SK-N-SH treated with all-trans-retinoic acid at 6 μM for 48 hours (cell line): ENCODE results near the gene MALT1.
A peak's percentile ranks its signal among the peaks of the same experiment; 100 is the strongest.

Experiments used
- ATAC-seq: fragments of 200-7000 bp; cut with Tn5 transposase; 3 replicates; pipeline ENCODE4 v1.9.1; 2020; ENCODE audit warnings: mild to moderate bottlenecking, moderate library complexity
- ARNTL ChIP-seq: fragments of 450-650 bp; formaldehyde crosslinking; IDR thresholded peaks from 2 replicates; pipeline ENCODE4 v1.5.0; 2020; ENCODE audit warnings: low read depth, mild to moderate bottlenecking, moderate library complexity, borderline replicate concordance
- CSDC2 ChIP-seq: fragments of 250-450 bp; sonication (Bioruptor Pico); IDR thresholded peaks from 2 replicates; pipeline ENCODE4 v1.5.0; 2020; ENCODE audit warnings: mild to moderate bottlenecking, moderate library complexity
- ESRRG ChIP-seq: fragments of 250-450 bp; sonication (Bioruptor Pico); IDR thresholded peaks from 2 replicates; pipeline ENCODE4 v1.6.1; 2021; ENCODE audit warnings: mild to moderate bottlenecking
- GLIS3 ChIP-seq: fragments of 250-450 bp; sonication (Bioruptor Pico); IDR thresholded peaks from 2 replicates; pipeline ENCODE4 v1.5.0; 2020; ENCODE audit warnings: mild to moderate bottlenecking, moderate library complexity
- ISL1 ChIP-seq: fragments of 250-450 bp; sonication (Bioruptor Pico); IDR thresholded peaks from 2 replicates; pipeline ENCODE4 v2.1.2; 2022; ENCODE audit warnings: mild to moderate bottlenecking, moderate library complexity
- OSR1 ChIP-seq: fragments of 250-450 bp; sonication (Bioruptor Pico); IDR thresholded peaks from 2 replicates; pipeline ENCODE4 v1.8.0; 2022; ENCODE audit warnings: moderate library complexity, mild to moderate bottlenecking, inconsistent platforms
- POU6F1 ChIP-seq: fragments of 250-450 bp; sonication (Bioruptor Pico); IDR thresholded peaks from 2 replicates; pipeline ENCODE4 v1.8.0; 2021; ENCODE audit warnings: low read depth, mild to moderate bottlenecking, moderate library complexity, borderline replicate concordance
- PPARA ChIP-seq: fragments of 250-450 bp; sonication (Bioruptor Pico); IDR thresholded peaks from 2 replicates; pipeline ENCODE4 v1.5.0; 2020; ENCODE audit warnings: mild to moderate bottlenecking, borderline replicate concordance
- RARB ChIP-seq: fragments of 250-450 bp; sonication (Bioruptor Pico); IDR thresholded peaks from 2 replicates; pipeline ENCODE4 v1.8.0; 2021; ENCODE audit warnings: mild to moderate bottlenecking, moderate library complexity
- SNAI2 ChIP-seq: fragments of 250-450 bp; sonication (Bioruptor Pico); IDR thresholded peaks from 2 replicates; pipeline ENCODE4 v1.5.0; 2020; ENCODE audit warnings: mild to moderate bottlenecking, moderate library complexity
- TCF4 ChIP-seq: fragments of 250-450 bp; sonication (Bioruptor Pico); IDR thresholded peaks from 2 replicates; pipeline ENCODE4 v1.8.0; 2021; ENCODE audit warnings: mild to moderate bottlenecking, moderate library complexity, borderline replicate concordance
- TOX ChIP-seq: fragments of 250-450 bp; sonication (Bioruptor Pico); IDR thresholded peaks from 2 replicates; pipeline ENCODE4 v1.8.0; 2021; ENCODE audit warnings: mild to moderate bottlenecking, moderate library complexity, borderline replicate concordance
- ZC3H10 ChIP-seq: fragments of 250-450 bp; sonication (Bioruptor Pico); IDR thresholded peaks from 2 replicates; pipeline ENCODE4 v1.5.1; 2021; ENCODE audit warnings: mild to moderate bottlenecking, moderate library complexity
- ZFP3 ChIP-seq: fragments of 250-450 bp; sonication (Bioruptor Pico); IDR thresholded peaks from 2 replicates; pipeline ENCODE4 v1.5.0; 2020; ENCODE audit warnings: mild to moderate bottlenecking, moderate library complexity
- ZFP30 ChIP-seq: fragments of 450-650 bp; formaldehyde crosslinking; IDR thresholded peaks from 2 replicates; pipeline ENCODE4 v1.5.0; 2022; ENCODE audit warnings: mild to moderate bottlenecking, moderate library complexity
- ZNF70 ChIP-seq: fragments of 450-650 bp; formaldehyde crosslinking; IDR thresholded peaks from 2 replicates; pipeline ENCODE4 v1.5.0; 2020; ENCODE audit warnings: mild to moderate bottlenecking, moderate library complexity
- ZNF8 ChIP-seq: fragments of 450-650 bp; formaldehyde crosslinking; IDR thresholded peaks from 2 replicates; pipeline ENCODE4 v1.5.0; 2020; ENCODE audit warnings: mild to moderate bottlenecking, moderate library complexity
- TF ChIP-seq, protein P1 (sequence below): fragments of 250-450 bp; sonication (Bioruptor Pico); IDR thresholded peaks from 2 replicates; pipeline ENCODE4 v1.5.1; 2020; ENCODE audit warnings: low read depth, mild to moderate bottlenecking, moderate library complexity
- TF ChIP-seq, protein P2 (sequence below): fragments of 250-450 bp; sonication (Bioruptor Pico); IDR thresholded peaks from 2 replicates; pipeline ENCODE4 v1.8.0; 2020; ENCODE audit warnings: mild to moderate bottlenecking, moderate library complexity, borderline replicate concordance
- TF ChIP-seq, protein P3 (sequence below): fragments of 250-450 bp; sonication (Bioruptor Pico); IDR thresholded peaks from 2 replicates; pipeline ENCODE4 v1.5.0; 2020; ENCODE audit warnings: mild to moderate bottlenecking, moderate library complexity

The MALT1 gene

DNA sequence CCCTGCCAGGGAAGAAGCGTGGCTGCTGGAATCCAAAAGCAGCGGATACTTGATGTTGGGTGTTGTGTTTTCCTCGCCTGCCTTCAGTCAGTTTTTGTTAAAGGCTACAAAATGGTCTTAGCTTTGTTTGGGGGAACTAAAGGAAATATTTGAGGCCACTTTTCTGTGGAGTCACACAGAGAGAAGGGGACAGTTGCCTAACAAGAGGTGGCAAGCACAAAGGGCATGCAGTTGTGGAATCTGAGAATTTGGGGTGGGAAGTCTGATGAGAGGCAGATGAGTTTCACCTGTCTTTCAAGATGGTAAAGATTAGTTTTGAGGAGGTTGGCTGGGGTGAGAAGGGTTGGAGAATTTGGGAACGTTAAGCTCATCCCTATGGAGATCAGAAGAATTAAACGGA lies 2.9 kb downstream of the MALT1 start:
- no peak for ATAC-seq
- TF ChIP-seq PPARA (CRISPR knock-in tag) (no peak), TOX (no peak), SNAI2 (no peak), ISL1 (no peak), ZFP3 (no peak), TCF4 (CRISPR knock-in tag) (no peak), OSR1 (CRISPR knock-in tag) (no peak), RARB (no peak), ESRRG (no peak)

DNA sequence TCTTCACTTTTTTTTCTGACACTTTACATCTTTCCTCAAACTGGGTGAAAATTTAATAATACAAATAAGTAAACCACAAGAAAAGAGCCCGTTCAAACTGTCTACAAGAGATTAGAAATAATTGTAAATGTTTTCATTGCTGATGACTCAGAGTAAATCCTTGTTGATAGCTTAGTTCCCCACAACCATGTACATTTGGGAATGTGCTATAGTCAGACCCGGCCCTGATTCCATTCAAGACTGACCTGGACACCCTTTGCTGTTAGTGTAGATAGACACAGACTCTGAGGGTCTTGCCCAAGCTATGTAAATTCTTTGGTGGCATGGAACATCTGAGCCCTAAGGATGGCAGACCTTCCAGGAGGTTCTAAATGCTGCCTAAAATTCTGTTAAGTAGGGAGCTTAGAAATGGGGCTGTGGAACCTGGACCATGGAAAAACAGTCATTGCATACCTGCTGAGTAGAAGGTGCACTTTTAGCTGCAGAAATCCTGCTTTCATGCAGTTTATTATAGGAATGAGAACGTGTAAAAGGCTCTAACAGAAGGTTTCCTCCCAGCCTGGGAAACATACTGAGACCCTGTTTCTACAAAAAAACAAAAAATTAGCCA lies 3.7 kb downstream of the MALT1 start:
- no peak for TF ChIP-seq ZNF8 (CRISPR knock-in tag)
- no peak for TF ChIP-seq RARB
- TF ChIP-seq, protein P1, sequence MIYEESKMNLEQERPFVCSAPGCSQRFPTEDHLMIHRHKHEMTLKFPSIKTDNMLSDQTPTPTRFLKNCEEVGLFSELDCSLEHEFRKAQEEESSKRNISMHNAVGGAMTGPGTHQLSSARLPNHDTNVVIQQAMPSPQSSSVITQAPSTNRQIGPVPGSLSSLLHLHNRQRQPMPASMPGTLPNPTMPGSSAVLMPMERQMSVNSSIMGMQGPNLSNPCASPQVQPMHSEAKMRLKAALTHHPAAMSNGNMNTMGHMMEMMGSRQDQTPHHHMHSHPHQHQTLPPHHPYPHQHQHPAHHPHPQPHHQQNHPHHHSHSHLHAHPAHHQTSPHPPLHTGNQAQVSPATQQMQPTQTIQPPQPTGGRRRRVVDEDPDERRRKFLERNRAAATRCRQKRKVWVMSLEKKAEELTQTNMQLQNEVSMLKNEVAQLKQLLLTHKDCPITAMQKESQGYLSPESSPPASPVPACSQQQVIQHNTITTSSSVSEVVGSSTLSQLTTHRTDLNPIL = no peak
- TF ChIP-seq TOX = no peak
- no peak for TF ChIP-seq SNAI2
- no peak for TF ChIP-seq ZFP30 (CRISPR knock-in tag)
- TF ChIP-seq ARNTL (CRISPR knock-in tag) = no peak
- TF ChIP-seq TCF4 (CRISPR knock-in tag) = no peak
- TF ChIP-seq, all 23 proteins: peak for 0

GRCh38 chr18:58676270-58676669 lies 5.0 kb downstream of the MALT1 start:
- ATAC-seq = no peak
- TF ChIP-seq POU6F1 (CRISPR knock-in tag) (no peak), ZFP3 (no peak), ISL1 (no peak), TCF4 (CRISPR knock-in tag) (no peak), PPARA (CRISPR knock-in tag) (no peak), ZC3H10 (CRISPR knock-in tag) (no peak), ZNF70 (CRISPR knock-in tag) (no peak), OSR1 (CRISPR knock-in tag) (no peak), SNAI2 (no peak)

More for the DNA sequence above, 3.7 kb downstream of the MALT1 start:
- no peak for ATAC-seq

DNA sequence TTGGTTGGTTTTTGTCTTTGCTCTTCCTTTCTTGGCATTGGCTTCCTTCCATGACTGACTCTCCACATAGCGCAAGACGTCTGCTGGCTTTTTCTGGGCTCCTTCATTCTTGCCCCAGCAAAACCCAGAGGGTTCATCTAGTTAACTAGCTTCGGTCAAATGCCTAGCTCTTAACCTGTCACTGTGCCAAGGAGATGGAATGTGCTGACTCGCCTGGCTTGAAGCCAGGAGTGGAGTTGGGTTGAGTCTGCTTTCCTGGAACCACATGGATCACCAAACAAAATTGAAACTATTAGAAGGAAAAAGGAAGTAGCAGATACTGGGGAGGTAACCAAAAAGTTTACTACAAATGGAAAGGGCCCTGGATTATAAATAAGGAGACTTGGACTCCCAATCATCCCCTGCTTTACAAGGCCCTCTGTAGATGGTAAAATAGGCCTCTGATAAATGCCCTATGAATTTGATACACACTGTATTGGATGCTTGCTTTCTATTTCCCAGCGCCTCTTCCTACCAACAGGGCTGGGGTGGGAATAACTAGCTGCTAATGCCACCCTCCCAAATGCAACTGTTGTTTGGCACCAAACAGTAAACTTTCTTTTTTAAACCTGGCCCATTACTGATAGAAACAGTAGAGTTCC lies 11.3 kb downstream of the MALT1 start:
- TF ChIP-seq CSDC2 = no peak
- TF ChIP-seq ZFP30 (CRISPR knock-in tag) = no peak
- TF ChIP-seq, protein P2, sequence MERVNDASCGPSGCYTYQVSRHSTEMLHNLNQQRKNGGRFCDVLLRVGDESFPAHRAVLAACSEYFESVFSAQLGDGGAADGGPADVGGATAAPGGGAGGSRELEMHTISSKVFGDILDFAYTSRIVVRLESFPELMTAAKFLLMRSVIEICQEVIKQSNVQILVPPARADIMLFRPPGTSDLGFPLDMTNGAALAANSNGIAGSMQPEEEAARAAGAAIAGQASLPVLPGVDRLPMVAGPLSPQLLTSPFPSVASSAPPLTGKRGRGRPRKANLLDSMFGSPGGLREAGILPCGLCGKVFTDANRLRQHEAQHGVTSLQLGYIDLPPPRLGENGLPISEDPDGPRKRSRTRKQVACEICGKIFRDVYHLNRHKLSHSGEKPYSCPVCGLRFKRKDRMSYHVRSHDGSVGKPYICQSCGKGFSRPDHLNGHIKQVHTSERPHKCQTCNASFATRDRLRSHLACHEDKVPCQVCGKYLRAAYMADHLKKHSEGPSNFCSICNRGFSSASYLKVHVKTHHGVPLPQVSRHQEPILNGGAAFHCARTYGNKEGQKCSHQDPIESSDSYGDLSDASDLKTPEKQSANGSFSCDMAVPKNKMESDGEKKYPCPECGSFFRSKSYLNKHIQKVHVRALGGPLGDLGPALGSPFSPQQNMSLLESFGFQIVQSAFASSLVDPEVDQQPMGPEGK (CRISPR knock-in tag) = no peak
- peak; percentile 49; the same call in 1 of the 2 replicates for TF ChIP-seq ZFP3
- TF ChIP-seq PPARA (CRISPR knock-in tag) = no peak
- no peak for TF ChIP-seq ZC3H10 (CRISPR knock-in tag)
- no peak for TF ChIP-seq GLIS3 (CRISPR knock-in tag)
- TF ChIP-seq, protein P1 = no peak
- no peak for TF ChIP-seq ESRRG
- TF ChIP-seq ZNF8 (CRISPR knock-in tag) = no peak
- no peak for TF ChIP-seq TOX
- TF ChIP-seq, protein P3, sequence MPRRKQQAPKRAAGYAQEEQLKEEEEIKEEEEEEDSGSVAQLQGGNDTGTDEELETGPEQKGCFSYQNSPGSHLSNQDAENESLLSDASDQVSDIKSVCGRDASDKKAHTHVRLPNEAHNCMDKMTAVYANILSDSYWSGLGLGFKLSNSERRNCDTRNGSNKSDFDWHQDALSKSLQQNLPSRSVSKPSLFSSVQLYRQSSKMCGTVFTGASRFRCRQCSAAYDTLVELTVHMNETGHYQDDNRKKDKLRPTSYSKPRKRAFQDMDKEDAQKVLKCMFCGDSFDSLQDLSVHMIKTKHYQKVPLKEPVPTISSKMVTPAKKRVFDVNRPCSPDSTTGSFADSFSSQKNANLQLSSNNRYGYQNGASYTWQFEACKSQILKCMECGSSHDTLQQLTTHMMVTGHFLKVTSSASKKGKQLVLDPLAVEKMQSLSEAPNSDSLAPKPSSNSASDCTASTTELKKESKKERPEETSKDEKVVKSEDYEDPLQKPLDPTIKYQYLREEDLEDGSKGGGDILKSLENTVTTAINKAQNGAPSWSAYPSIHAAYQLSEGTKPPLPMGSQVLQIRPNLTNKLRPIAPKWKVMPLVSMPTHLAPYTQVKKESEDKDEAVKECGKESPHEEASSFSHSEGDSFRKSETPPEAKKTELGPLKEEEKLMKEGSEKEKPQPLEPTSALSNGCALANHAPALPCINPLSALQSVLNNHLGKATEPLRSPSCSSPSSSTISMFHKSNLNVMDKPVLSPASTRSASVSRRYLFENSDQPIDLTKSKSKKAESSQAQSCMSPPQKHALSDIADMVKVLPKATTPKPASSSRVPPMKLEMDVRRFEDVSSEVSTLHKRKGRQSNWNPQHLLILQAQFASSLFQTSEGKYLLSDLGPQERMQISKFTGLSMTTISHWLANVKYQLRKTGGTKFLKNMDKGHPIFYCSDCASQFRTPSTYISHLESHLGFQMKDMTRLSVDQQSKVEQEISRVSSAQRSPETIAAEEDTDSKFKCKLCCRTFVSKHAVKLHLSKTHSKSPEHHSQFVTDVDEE (CRISPR knock-in tag) = no peak
- TF ChIP-seq ARNTL (CRISPR knock-in tag) = no peak
- TF ChIP-seq SNAI2 = no peak
- TF ChIP-seq POU6F1 (CRISPR knock-in tag) = no peak
- TF ChIP-seq TCF4 (CRISPR knock-in tag) = no peak
- peak; percentile 25; the same call in 1 of the 2 replicates for TF ChIP-seq ISL1
- peak; percentile 62 for ATAC-seq
